Fibroblast of lung (primary cell): ENCODE measurements around the gene KCNG2. TPM values are rescaled to one million over a fixed set of nuclear protein-coding genes. Genes with fewer than 3 reads are reported as not detected.

Source experiments
- DNase-seq, 2 donors: peaks; one replicate each; pipeline versions ENCODE4 v3.0.0 to v3.0.0-alpha.2; 2010; ENCODE audit warnings: low read depth in 2 of 2
- H2AFZ ChIP-seq: 2 replicates; pipeline ENCODE4 v1.5.1; 2012; ENCODE audit warnings: low read length, control low read depth, inconsistent platforms
- H3K27ac ChIP-seq: 2 replicates; pipeline ENCODE4 v1.5.1; 2011; ENCODE audit warnings: low read length, control low read depth; ENCODE audit not compliant: insufficient read depth
- H3K27me3 ChIP-seq: 2 replicates; pipeline ENCODE4 v1.5.1; 2011; ENCODE audit warnings: mild to moderate bottlenecking, low read length; ENCODE audit not compliant: control insufficient read depth, insufficient read depth
- H3K36me3 ChIP-seq: 2 replicates; pipeline ENCODE4 v1.5.1; 2011; ENCODE audit warnings: low read length; ENCODE audit not compliant: control insufficient read depth, insufficient read depth
- H3K4me1 ChIP-seq: 2 replicates; pipeline ENCODE4 v1.5.1; 2011; ENCODE audit warnings: low read length; ENCODE audit not compliant: control insufficient read depth, insufficient read depth; ENCODE audit errors: extremely low read depth
- H3K4me2 ChIP-seq: 2 replicates; pipeline ENCODE4 v1.5.1; 2011; ENCODE audit warnings: low read length, control low read depth; ENCODE audit not compliant: insufficient read depth; ENCODE audit errors: extremely low read depth
- H3K4me3 ChIP-seq, 4 experiments: fragments of 200-600 bp in 1 of 4; sonication (generic) in 1 of 4; replicated peaks in 1 of 4; 2 replicates each; pipeline ENCODE4 v1.5.1; 2011 to 2016; ENCODE audit warnings: low read length in 4 of 4, low read depth in 3 of 4, mild to moderate bottlenecking in 3 of 4, control low read depth in 2 of 4, inconsistent platforms in 1 of 4, mixed read lengths in 1 of 4; ENCODE audit not compliant: insufficient read depth in 1 of 4; ENCODE audit errors: control extremely low read depth in 1 of 4
- H3K79me2 ChIP-seq: 2 replicates; pipeline ENCODE4 v1.5.1; 2012; ENCODE audit warnings: mild to moderate bottlenecking, low read length, inconsistent platforms; ENCODE audit not compliant: control insufficient read depth, insufficient read depth
- H3K9ac ChIP-seq: 2 replicates; pipeline ENCODE4 v1.5.1; 2011; ENCODE audit warnings: mild to moderate bottlenecking, low read length, control low read depth; ENCODE audit not compliant: insufficient read depth
- H3K9me3 ChIP-seq: 2 replicates; pipeline ENCODE4 v1.5.1; 2012; ENCODE audit warnings: low read depth, low read length; ENCODE audit not compliant: control insufficient read depth, insufficient read depth
- H4K20me1 ChIP-seq: 2 replicates; pipeline ENCODE4 v1.5.1; 2011; ENCODE audit warnings: low read length; ENCODE audit not compliant: control insufficient read depth, insufficient read depth; ENCODE audit errors: extremely low read depth
- CTCF ChIP-seq, 2 donors: IDR thresholded peaks in 1 of 2; conservative IDR thresholded peaks in 1 of 2; 1 replicate in 1 of 2; 2 replicates in 1 of 2; pipeline ENCODE4 v1.5.1; 2011 to 2012; ENCODE audit warnings: low read length in 2 of 2, control low read depth in 1 of 2, inconsistent platforms in 1 of 2, low read depth in 1 of 2, mild to moderate bottlenecking in 1 of 2
- EZH2 ChIP-seq: IDR thresholded peaks from 2 replicates; pipeline ENCODE4 v1.5.1; 2012; ENCODE audit warnings: low read length, control low read depth, mild to moderate bottlenecking; ENCODE audit errors: missing control alignments
- polyA plus RNA-seq, 2 donors: library from polyadenylated mRNA; depleted of rRNA in 1 of 2; stranded (reverse) in 1 of 2; unstranded in 1 of 2; fragments of >200 nt; gene quantifications; 2 replicates each; pipeline ENCODE4 v1.2.1, GENCODE V29; 2011 to 2012; ENCODE audit warnings: missing spikeins in 1 of 2
- total RNA-seq: library from RNA; depleted of rRNA; stranded (reverse); fragments of >200 nt; gene quantifications from 2 replicates; pipeline ENCODE4 v1.2.1, GENCODE V29; 2014

The KCNG2 gene
- total and polyA plus RNA-seq, 2 donors (not counting 1 experiment from before 2014, with no cell fraction given), result 0.42 to 10.1 TPM

DNA sequence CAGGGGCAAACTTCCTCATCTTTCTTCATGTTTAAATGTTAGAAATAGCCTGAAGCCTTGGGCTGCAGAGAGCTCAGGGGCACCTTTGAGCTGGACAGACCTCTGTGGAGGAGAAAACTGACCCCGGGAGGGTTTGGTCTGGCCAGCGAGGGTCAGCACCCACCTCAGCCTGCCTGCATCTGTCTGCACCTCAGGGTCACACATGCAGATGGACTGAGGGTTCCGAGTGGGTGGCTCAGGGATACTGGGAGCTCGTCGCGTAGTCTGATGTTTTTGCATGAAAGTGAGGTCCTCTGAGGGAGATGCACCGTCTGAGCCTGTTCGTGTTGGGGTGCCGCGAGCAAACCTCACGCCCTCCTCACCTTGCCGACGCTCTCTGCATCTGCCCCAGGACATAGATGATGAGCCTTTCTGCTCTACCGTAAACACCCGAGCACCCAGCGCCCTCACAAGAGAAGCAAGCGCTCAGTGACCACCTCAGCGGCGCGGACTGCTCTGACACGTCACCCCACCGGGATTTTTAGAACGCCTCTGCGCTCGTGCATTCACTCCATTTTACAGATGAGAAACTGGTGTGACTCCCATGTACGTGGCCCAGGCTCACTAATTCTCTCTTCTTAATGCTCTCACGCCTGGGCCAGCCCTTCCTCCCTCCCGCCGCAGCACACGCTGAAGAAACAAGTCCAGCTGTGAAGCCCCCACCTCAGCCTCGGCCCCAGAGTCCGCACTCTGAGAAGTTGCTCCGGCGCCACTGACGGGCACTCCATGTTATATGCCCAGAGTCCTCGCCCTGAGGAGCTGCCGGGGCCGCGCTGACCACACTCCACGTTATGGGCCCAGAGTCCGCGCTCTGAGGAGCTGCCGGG is 9.5 kb downstream of the KCNG2 start:
- no peak for DNase-seq
- Histone ChIP-seq H4K20me1 (no peaks in the 10 kb centered on the region), H3K9ac (no peak overlapping the region), H3K9me3 (no peaks in the 10 kb centered on the region), H3K4me2 (no peak overlapping the region), H3K4me3 (no peak overlapping the region), H3K4me1 (no peaks in the 10 kb centered on the region), H3K79me2 (no peaks in the 10 kb centered on the region), H2AFZ (no peak overlapping the region), H3K27me3 (no peaks in the 10 kb centered on the region), H3K36me3 (no peaks in the 10 kb centered on the region), H3K27ac (no peak overlapping the region)
- no peak for TF ChIP-seq EZH2
- TF ChIP-seq CTCF (conservative IDR thresholded peaks at IDR 0.05 in 1 of 2, IDR thresholded peaks at IDR 0.05 in 1 of 2; ENCODE audit: low read depth in 1 of 2, low read length in 2 of 2), result no peak

DNA sequence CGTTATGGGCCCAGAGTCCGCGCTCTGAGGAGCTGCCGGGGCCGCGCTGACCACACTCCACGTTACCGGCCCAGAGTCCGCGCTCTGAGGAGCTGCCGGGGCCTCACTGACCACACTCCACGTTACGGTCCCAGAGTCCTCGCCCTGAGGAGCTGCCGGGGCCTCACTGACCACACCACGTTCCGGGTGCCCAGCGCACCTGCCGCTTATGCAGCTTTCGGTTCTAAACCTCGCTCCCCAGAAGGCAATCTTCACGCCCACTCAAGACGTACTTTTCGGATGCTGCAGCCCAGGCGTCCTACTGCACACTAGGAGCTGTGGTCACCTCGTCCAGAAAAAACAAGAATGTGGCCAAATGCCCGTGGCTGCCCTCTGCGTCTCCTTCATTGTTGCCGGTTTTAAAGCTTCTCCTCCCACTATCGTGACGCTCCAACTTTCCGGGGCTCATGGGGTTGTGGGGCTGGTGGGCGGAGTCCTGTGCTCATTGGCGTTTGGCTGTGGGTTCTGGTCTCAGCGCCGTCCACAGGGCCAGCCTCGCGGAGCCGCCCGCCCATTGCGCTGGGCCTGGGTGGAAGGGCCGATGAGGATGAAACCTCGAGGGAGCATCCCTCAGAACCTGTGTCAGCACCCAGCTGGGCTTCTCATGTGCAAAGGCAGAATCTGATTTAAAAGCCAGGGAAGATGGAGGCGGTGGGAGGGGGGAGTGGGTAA is 11.9 kb downstream of the KCNG2 start:
- Histone ChIP-seq H3K27me3 (no peaks in the 10 kb centered on the region), H2AFZ (no peak overlapping the region), H3K9ac (no peak overlapping the region), H3K4me1 (no peaks in the 10 kb centered on the region), H3K4me3 (no peak overlapping the region), H3K4me2 (no peak overlapping the region), H3K9me3 (no peaks in the 10 kb centered on the region), H4K20me1 (no peaks in the 10 kb centered on the region), H3K79me2 (no peaks in the 10 kb centered on the region), H3K27ac (no peak overlapping the region), H3K36me3 (no peaks in the 10 kb centered on the region)
- DNase-seq, result no peak
- TF ChIP-seq EZH2 (no peak), CTCF (conservative IDR thresholded peaks at IDR 0.05 in 1 of 2, IDR thresholded peaks at IDR 0.05 in 1 of 2; ENCODE audit: low read depth in 1 of 2, low read length in 2 of 2) (no peak)

DNA sequence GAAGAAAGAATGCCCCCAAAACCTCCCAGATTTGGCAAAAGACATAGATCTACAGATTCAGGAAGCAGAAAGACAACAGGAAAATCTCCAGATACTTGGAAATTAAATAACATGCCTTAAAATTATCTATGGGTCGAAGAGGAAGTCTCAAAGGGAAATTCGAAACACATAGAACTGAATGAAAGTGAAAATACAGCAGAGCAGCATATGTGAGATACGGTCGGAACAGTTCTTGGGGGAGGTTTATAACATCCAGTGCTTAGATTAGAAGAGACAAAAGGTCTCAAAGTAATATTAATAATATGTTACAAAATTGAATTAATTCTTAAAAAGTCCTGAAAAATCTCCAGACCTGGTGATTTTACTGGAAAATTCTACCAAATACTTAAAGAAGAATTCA is 14.3 kb downstream of the KCNG2 start:
- Histone ChIP-seq H3K36me3 (no peaks in the 10 kb centered on the region), H2AFZ (no peak overlapping the region), H3K4me2 (no peak overlapping the region), H3K9me3 (no peaks in the 10 kb centered on the region), H3K27ac (no peak overlapping the region), H3K27me3 (peaks cover 6% of the 10 kb centered on the region), H3K4me1 (no peaks in the 10 kb centered on the region), H4K20me1 (no peaks in the 10 kb centered on the region), H3K79me2 (no peaks in the 10 kb centered on the region), H3K4me3 (no peak overlapping the region), H3K9ac (no peak overlapping the region)
- TF ChIP-seq EZH2 (no peak), CTCF (conservative IDR thresholded peaks at IDR 0.05 in 1 of 2, IDR thresholded peaks at IDR 0.05 in 1 of 2; ENCODE audit: low read depth in 1 of 2, low read length in 2 of 2) (no peak)
- no peak for DNase-seq
